HepG2 (cell line): ENCODE measurements around the gene SH3D19. TPM values are rescaled to one million over a fixed set of nuclear protein-coding genes. Genes with fewer than 3 reads are reported as not detected.

Experiments
- FOXM1 ChIP-seq: sonication (generic); formaldehyde crosslinking; IDR thresholded peaks from 2 replicates; pipeline ENCODE4 v1.5.0; 2020; ENCODE audit warnings: missing genetic modification reagents
- ISX ChIP-seq: sonication (generic); formaldehyde crosslinking; conservative IDR thresholded peaks from 2 replicates; pipeline ENCODE4 v1.5.0; 2020; ENCODE audit warnings: missing genetic modification reagents
- KLF16 ChIP-seq, 2 experiments: sonication (generic) in 1 of 2; formaldehyde crosslinking in 1 of 2; IDR thresholded peaks; 2 replicates each; pipeline versions ENCODE4 v1.6.1 to v1.8.0; 2016 to 2023; ENCODE audit warnings: missing genetic modification reagents in 2 of 2, missing compliant biosample characterization in 1 of 2
- NFRKB ChIP-seq: fragments of 450-650 bp; IDR thresholded peaks from 2 replicates; pipeline ENCODE4 v1.6.1; 2017
- PHF21A ChIP-seq: sonication (generic); formaldehyde crosslinking; IDR thresholded peaks from 2 replicates; pipeline ENCODE4 v1.5.0; 2020; ENCODE audit warnings: mild to moderate bottlenecking, missing genetic modification reagents
- PLRG1 ChIP-seq: fragments of 450-650 bp; conservative IDR thresholded peaks from 2 replicates; pipeline ENCODE4 v1.6.1; 2016
- POLR2A ChIP-seq, 2 experiments: IDR thresholded peaks; 2 replicates each; pipeline ENCODE4 v1.6.1; 2011; ENCODE audit warnings: low read depth in 2 of 2, low read length in 2 of 2, mild to moderate bottlenecking in 1 of 2, moderate library complexity in 1 of 2; ENCODE audit not compliant: insufficient read depth in 1 of 2
- POLR2AphosphoS5 ChIP-seq: IDR thresholded peaks from 2 replicates; pipeline ENCODE4 v1.6.1; 2012; ENCODE audit warnings: low read depth, low read length
- RFXANK ChIP-seq: IDR thresholded peaks from 2 replicates; pipeline ENCODE4 v1.6.1; 2016
- SMAD1 ChIP-seq: sonication (generic); formaldehyde crosslinking; IDR thresholded peaks from 2 replicates; pipeline ENCODE4 v1.4.0; 2020; ENCODE audit warnings: missing genetic modification reagents, low read depth, mild to moderate bottlenecking, borderline replicate concordance
- TBP ChIP-seq: sonication (generic); formaldehyde crosslinking; IDR thresholded peaks from 2 replicates; pipeline ENCODE4 v1.5.0; 2020; ENCODE audit warnings: missing genetic modification reagents
- TOPORS ChIP-seq: sonication (generic); formaldehyde crosslinking; IDR thresholded peaks from 2 replicates; pipeline ENCODE4 v1.8.0; 2023; ENCODE audit warnings: mild to moderate bottlenecking, missing genetic modification reagents
- ZNF180 ChIP-seq: sonication (generic); formaldehyde crosslinking; IDR thresholded peaks from 2 replicates; pipeline ENCODE4 v1.4.0; 2020; ENCODE audit warnings: low read depth, missing genetic modification reagents, borderline replicate concordance
- ZNF253 ChIP-seq: sonication (generic); formaldehyde crosslinking; IDR thresholded peaks from 2 replicates; pipeline ENCODE4 v1.8.0; 2022; ENCODE audit warnings: mild to moderate bottlenecking, missing genetic modification reagents, borderline replicate concordance
- ZNF33B ChIP-seq: sonication (generic); formaldehyde crosslinking; IDR thresholded peaks from 2 replicates; pipeline ENCODE4 v1.5.1; 2020; ENCODE audit warnings: mild to moderate bottlenecking, missing genetic modification reagents
- ZNF589 ChIP-seq: sonication (generic); formaldehyde crosslinking; conservative IDR thresholded peaks from 2 replicates; pipeline ENCODE4 v1.8.0; 2022; ENCODE audit warnings: mild to moderate bottlenecking, moderate library complexity, missing genetic modification reagents
- ZNF605 ChIP-seq: sonication (generic); formaldehyde crosslinking; IDR thresholded peaks from 2 replicates; pipeline ENCODE4 v1.8.0; 2022; ENCODE audit warnings: mild to moderate bottlenecking, missing genetic modification reagents
- polyA plus RNA-seq, 8 experiments: library from polyadenylated mRNA; depleted of rRNA in 3 of 8; stranded (reverse) in 7 of 8; unstranded in 1 of 8; fragments of >200 nt; fragmentation: Illumina TruSeq in 4 of 8; extraction: Trizol in 4 of 8; gene quantifications; 2 replicates each; pipeline versions ENCODE4 v1.2.1 to v1.2.3, GENCODE V29; 2011 to 2016; ENCODE audit warnings: low read depth in 4 of 8, missing spikeins in 1 of 8, mixed read lengths in 1 of 8; ENCODE audit not compliant: insufficient read depth in 1 of 8
- total RNA-seq, 5 experiments: library from RNA; depleted of rRNA; stranded (reverse); fragments of >200 nt; fragmentation: Illumina TruSeq; extraction: Trizol; gene quantifications; 2 replicates each; pipeline ENCODE4 v1.2.3, GENCODE V29; 2016; ENCODE audit warnings: low read depth in 1 of 5
- TF ChIP-seq, protein P1 (sequence below): sonication (generic); formaldehyde crosslinking; IDR thresholded peaks from 2 replicates; pipeline ENCODE4 v1.4.0; 2020; ENCODE audit warnings: missing genetic modification reagents, borderline replicate concordance
- TF ChIP-seq, protein P2 (sequence below): sonication (generic); formaldehyde crosslinking; conservative IDR thresholded peaks from 2 replicates; pipeline ENCODE4 v1.8.0; 2022; ENCODE audit warnings: mild to moderate bottlenecking, moderate library complexity, missing genetic modification reagents
- TF ChIP-seq, protein P3 (sequence below): IDR thresholded peaks from 2 replicates; pipeline ENCODE4 v1.6.1; 2016; ENCODE audit warnings: missing biosample characterization, missing genetic modification reagents, low read depth
- TF ChIP-seq, protein P4 (sequence below): IDR thresholded peaks from 2 replicates; pipeline ENCODE4 v1.6.1; 2016; ENCODE audit warnings: low read depth, control low read depth
- TF ChIP-seq, protein P5 (sequence below): sonication (generic); formaldehyde crosslinking; IDR thresholded peaks from 2 replicates; pipeline ENCODE4 v1.5.0; 2020; ENCODE audit warnings: missing genetic modification reagents, mild to moderate bottlenecking, borderline replicate concordance

SH3D19 gene
- total and polyA plus RNA-seq, 2 of the 13 experiments (the other 11 are each of a cell fraction or from before 2014, with no cell fraction given), result 31.2 to 38.0 TPM

DNA sequence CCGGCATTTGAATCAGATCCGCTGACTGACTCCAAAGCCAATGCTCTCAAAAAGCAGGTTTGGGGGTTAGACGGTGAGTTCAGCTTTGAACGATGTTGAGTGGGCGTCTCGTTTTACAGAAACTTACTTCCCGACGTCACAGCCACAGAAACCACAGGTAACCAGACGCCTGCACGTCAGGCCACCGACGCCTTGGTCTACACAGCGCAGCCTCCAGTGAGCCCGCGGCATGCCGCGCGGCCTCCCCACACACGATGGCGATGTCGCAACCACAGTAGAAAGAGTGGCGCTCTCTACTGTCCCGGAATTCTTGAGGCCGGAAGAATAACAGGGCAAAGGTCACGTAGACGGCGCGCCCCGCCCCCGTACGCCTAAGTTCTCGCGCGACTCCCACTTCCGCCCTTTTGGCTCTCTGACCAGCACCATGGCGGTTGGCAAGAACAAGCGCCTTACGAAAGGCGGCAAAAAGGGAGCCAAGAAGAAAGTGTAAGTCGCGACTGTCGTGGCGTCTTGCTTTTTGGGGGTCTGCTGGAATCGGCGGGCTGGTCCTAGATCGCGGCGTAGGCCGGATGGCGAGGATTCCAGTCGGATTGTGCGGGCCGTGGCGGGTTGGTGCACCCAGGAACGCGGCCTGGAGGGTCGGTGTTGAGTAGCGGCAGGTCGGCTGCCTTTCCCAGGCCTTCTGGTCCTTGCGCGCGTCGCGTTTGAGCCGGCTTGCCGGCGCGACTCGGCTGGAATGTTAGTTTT is 226.0 kb downstream of the SH3D19 start, which contains the start of gene RPS3A (continued):
- TF ChIP-seq FOXM1 (CRISPR knock-in tag) (no peak), ZNF180 (CRISPR knock-in tag) (0 out of 2 replicates have a peak, but pooled peaks have one; percentile 72), ZNF33B (CRISPR knock-in tag) (no peak), ZNF589 (CRISPR knock-in tag) (peak; percentile 98), POLR2AphosphoS5 (peak; percentile 97), KLF16 (CRISPR knock-in tag; IDR thresholded peaks at IDR 0.05) (peak in 1 of 2 experiments; percentile 96; a peak in 2 of 4 replicates), ZNF605 (CRISPR knock-in tag) (peak; percentile 96), TBP (CRISPR knock-in tag) (0 out of 2 replicates have a peak, but pooled peaks have one; percentile 46), SMAD1 (no peak), ISX (peak; percentile 93; the same call in 1 of the 2 replicates), POLR2A (IDR thresholded peaks at IDR 0.05; ENCODE audit: insufficient read depth in 1 of 2, low read depth in 2 of 2, low read length in 2 of 2) (peak; percentile 96 to 99), RFXANK (CRISPR knock-in tag) (peak; percentile 78; the same call in 1 of the 2 replicates), PLRG1 (no peak), NFRKB (no peak), PHF21A (CRISPR knock-in tag) (peak; percentile 94), TOPORS (CRISPR knock-in tag) (peak; percentile 96), ZNF253 (peak; percentile 84; the same call in 1 of the 2 replicates)
- TF ChIP-seq, protein P1, sequence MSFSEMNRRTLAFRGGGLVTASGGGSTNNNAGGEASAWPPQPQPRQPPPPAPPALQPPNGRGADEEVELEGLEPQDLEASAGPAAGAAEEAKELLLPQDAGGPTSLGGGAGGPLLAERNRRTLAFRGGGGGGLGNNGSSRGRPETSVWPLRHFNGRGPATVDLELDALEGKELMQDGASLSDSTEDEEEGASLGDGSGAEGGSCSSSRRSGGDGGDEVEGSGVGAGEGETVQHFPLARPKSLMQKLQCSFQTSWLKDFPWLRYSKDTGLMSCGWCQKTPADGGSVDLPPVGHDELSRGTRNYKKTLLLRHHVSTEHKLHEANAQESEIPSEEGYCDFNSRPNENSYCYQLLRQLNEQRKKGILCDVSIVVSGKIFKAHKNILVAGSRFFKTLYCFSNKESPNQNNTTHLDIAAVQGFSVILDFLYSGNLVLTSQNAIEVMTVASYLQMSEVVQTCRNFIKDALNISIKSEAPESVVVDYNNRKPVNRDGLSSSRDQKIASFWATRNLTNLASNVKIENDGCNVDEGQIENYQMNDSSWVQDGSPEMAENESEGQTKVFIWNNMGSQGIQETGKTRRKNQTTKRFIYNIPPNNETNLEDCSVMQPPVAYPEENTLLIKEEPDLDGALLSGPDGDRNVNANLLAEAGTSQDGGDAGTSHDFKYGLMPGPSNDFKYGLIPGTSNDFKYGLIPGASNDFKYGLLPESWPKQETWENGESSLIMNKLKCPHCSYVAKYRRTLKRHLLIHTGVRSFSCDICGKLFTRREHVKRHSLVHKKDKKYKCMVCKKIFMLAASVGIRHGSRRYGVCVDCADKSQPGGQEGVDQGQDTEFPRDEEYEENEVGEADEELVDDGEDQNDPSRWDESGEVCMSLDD, result peak; percentile 58; the same call in 1 of the 2 replicates
- TF ChIP-seq, protein P2, sequence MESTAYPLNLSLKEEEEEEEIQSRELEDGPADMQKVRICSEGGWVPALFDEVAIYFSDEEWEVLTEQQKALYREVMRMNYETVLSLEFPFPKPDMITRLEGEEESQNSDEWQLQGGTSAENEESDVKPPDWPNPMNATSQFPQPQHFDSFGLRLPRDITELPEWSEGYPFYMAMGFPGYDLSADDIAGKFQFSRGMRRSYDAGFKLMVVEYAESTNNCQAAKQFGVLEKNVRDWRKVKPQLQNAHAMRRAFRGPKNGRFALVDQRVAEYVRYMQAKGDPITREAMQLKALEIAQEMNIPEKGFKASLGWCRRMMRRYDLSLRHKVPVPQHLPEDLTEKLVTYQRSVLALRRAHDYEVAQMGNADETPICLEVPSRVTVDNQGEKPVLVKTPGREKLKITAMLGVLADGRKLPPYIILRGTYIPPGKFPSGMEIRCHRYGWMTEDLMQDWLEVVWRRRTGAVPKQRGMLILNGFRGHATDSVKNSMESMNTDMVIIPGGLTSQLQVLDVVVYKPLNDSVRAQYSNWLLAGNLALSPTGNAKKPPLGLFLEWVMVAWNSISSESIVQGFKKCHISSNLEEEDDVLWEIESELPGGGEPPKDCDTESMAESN (CRISPR knock-in tag), result peak; percentile 52
- TF ChIP-seq, protein P3, sequence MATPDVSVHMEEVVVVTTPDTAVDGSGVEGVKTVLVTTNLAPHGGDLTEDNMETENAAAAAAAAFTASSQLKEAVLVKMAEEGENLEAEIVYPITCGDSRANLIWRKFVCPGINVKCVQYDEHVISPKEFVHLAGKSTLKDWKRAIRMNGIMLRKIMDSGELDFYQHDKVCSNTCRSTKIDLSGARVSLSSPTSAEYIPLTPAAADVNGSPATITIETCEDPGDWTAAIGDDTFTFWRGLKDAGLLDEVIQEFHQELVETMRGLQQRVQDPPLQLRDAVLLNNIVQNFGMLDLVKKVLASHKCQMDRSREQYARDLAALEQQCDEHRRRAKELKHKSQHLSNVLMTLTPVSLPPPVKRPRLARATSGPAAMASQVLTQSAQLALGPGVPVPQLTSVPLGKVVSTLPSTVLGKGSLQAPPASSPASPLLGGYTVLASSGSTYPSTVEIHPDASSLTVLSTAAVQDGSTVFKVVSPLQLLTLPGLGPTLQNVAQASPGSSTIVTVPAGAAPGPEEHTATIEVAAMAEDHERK (CRISPR knock-in tag), result peak; percentile 99
- TF ChIP-seq, protein P4, sequence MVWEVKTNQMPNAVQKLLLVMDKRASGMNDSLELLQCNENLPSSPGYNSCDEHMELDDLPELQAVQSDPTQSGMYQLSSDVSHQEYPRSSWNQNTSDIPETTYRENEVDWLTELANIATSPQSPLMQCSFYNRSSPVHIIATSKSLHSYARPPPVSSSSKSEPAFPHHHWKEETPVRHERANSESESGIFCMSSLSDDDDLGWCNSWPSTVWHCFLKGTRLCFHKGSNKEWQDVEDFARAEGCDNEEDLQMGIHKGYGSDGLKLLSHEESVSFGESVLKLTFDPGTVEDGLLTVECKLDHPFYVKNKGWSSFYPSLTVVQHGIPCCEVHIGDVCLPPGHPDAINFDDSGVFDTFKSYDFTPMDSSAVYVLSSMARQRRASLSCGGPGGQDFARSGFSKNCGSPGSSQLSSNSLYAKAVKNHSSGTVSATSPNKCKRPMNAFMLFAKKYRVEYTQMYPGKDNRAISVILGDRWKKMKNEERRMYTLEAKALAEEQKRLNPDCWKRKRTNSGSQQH, result peak; percentile 79
- TF ChIP-seq, protein P5, sequence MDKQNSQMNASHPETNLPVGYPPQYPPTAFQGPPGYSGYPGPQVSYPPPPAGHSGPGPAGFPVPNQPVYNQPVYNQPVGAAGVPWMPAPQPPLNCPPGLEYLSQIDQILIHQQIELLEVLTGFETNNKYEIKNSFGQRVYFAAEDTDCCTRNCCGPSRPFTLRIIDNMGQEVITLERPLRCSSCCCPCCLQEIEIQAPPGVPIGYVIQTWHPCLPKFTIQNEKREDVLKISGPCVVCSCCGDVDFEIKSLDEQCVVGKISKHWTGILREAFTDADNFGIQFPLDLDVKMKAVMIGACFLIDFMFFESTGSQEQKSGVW (CRISPR knock-in tag), result no peak; the same call in 1 of the 2 replicates
